ENCODE results near the gene KIFAP3.

The KIFAP3 gene

GRCh38 chr1:169974067-169974466, 100.4 kb downstream of the KIFAP3 start:
- no peak for DNase-seq

- no peak for DNase-seq
Measured at GRCh38 chr1:169970114-169970513, 104.4 kb downstream of the KIFAP3 start.

- no peak for DNase-seq
Measured at GRCh38 chr1:169968174-169968573, 106.3 kb downstream of the KIFAP3 start.

GRCh38 chr1:169964206-169964605, 110.3 kb downstream of the KIFAP3 start:
- no peak for DNase-seq

GRCh38 chr1:169959686-169960085, 114.8 kb downstream of the KIFAP3 start:
- DNase-seq, result no peak

GRCh38 chr1:169958987-169959386, 115.5 kb downstream of the KIFAP3 start:
- DNase-seq, result no peak

GRCh38 chr1:169957884-169958283, 116.6 kb downstream of the KIFAP3 start:
- no peak for DNase-seq

GRCh38 chr1:169951108-169951507, 123.4 kb downstream of the KIFAP3 start:
- no peak for DNase-seq

GRCh38 chr1:169949139-169949538, 125.4 kb downstream of the KIFAP3 start:
- no peak for DNase-seq

- DNase-seq, result no peak
Measured at GRCh38 chr1:169946206-169946605, 128.3 kb downstream of the KIFAP3 start.

- no peak for DNase-seq
Measured at GRCh38 chr1:169945181-169945580, 129.3 kb downstream of the KIFAP3 start.

- no peak for DNase-seq
Measured at GRCh38 chr1:169944621-169945020, 129.9 kb downstream of the KIFAP3 start.

GRCh38 chr1:169943963-169944526, 130.4 kb downstream of the KIFAP3 start:
- DNase-seq, result no peak

GRCh38 chr1:169941982-169942830, 132.3 kb downstream of the KIFAP3 start:
- no peak for DNase-seq

GRCh38 chr1:169933984-169934725, 140.3 kb downstream of the KIFAP3 start:
- DNase-seq, result no peak

- no peak for DNase-seq
Measured at GRCh38 chr1:169931795-169932231, 142.7 kb downstream of the KIFAP3 start.

GRCh38 chr1:169929210-169929526, 145.3 kb downstream of the KIFAP3 start:
- DNase-seq, result no peak

GRCh38 chr1:169928438-169929209, 145.9 kb downstream of the KIFAP3 start:
- DNase-seq, result no peak

- DNase-seq, result no peak
Measured at GRCh38 chr1:169925505-169926482, 148.7 kb downstream of the KIFAP3 start.

- DNase-seq, result no peak
Measured at GRCh38 chr1:169924829-169925228, 149.7 kb downstream of the KIFAP3 start.

GRCh38 chr1:169924063-169924462, 150.4 kb downstream of the KIFAP3 start:
- no peak for DNase-seq

- DNase-seq, result no peak
Measured at GRCh38 chr1:169921080-169921479, 153.4 kb downstream of the KIFAP3 start.
